H9 (cell line): Measurements from ENCODE around the gene SYMPK. TPM values are rescaled to one million over a fixed set of nuclear protein-coding genes. Genes with fewer than 3 reads are reported as not detected.

ENCODE experiments used
- DNase-seq: peaks from one replicate; pipeline ENCODE4 v3.0.0-alpha.2; 2017
- H2AFZ ChIP-seq: one replicate; pipeline ENCODE4 v1.6.1; 2013; ENCODE audit warnings: mild to moderate bottlenecking, low read length, control low read depth, moderate library complexity
- H2AK5ac ChIP-seq: 2 replicates; pipeline ENCODE4 v1.6.1; 2013; ENCODE audit warnings: low read length, control low read depth, mixed read lengths; ENCODE audit not compliant: insufficient read length
- H2BK120ac ChIP-seq: one replicate; pipeline ENCODE4 v1.6.1; 2013; ENCODE audit warnings: low read depth, mild to moderate bottlenecking, low read length, control low read depth, inconsistent platforms; ENCODE audit not compliant: poor library complexity, severe bottlenecking
- H2BK12ac ChIP-seq: 2 replicates; pipeline ENCODE4 v1.6.1; 2013; ENCODE audit warnings: low read length, control low read depth, mixed read lengths, low read depth; ENCODE audit not compliant: insufficient read length
- H2BK15ac ChIP-seq: 2 replicates; pipeline ENCODE4 v1.6.1; 2013; ENCODE audit warnings: low read depth, low read length, control low read depth
- H2BK20ac ChIP-seq: one replicate; pipeline ENCODE4 v1.6.1; 2013; ENCODE audit warnings: low read depth, mild to moderate bottlenecking, low read length, control low read depth, inconsistent platforms; ENCODE audit not compliant: poor library complexity, severe bottlenecking
- H2BK5ac ChIP-seq: 2 replicates; pipeline ENCODE4 v1.6.1; 2013; ENCODE audit warnings: low read length, control low read depth, mixed read lengths; ENCODE audit not compliant: insufficient read length
- H3K14ac ChIP-seq: 2 replicates; pipeline ENCODE4 v1.6.1; 2013; ENCODE audit warnings: low read length, control low read depth; ENCODE audit not compliant: insufficient read depth
- H3K18ac ChIP-seq: 2 replicates; pipeline ENCODE4 v1.6.1; 2013; ENCODE audit warnings: low read depth, mild to moderate bottlenecking, mixed read lengths, low read length, control low read depth; ENCODE audit not compliant: insufficient read length
- H3K23ac ChIP-seq: 2 replicates; pipeline ENCODE4 v1.6.1; 2013; ENCODE audit warnings: low read length, control low read depth, mixed read lengths, low read depth; ENCODE audit not compliant: insufficient read length
- H3K23me2 ChIP-seq: 2 replicates; pipeline ENCODE4 v1.6.1; 2013; ENCODE audit warnings: low read depth, mild to moderate bottlenecking, mixed read lengths, low read length, control low read depth; ENCODE audit not compliant: insufficient read length, poor library complexity, severe bottlenecking
- H3K27ac ChIP-seq: 2 replicates; pipeline ENCODE4 v1.5.1; 2013; ENCODE audit warnings: low read length, control low read depth, mixed read lengths, low read depth; ENCODE audit not compliant: insufficient read length
- H3K27me3 ChIP-seq: 2 replicates; pipeline ENCODE4 v1.6.1; 2013; ENCODE audit warnings: low read length, control low read depth, inconsistent platforms; ENCODE audit not compliant: insufficient read depth
- H3K4ac ChIP-seq: 2 replicates; pipeline ENCODE4 v1.6.1; 2013; ENCODE audit warnings: low read depth, mild to moderate bottlenecking, control low read depth, inconsistent platforms, low read length, moderate library complexity
- H3K4me1 ChIP-seq: 2 replicates; pipeline ENCODE4 v1.6.1; 2013; ENCODE audit warnings: low read length, control low read depth, inconsistent platforms; ENCODE audit not compliant: insufficient read depth
- H3K4me2 ChIP-seq: 2 replicates; pipeline ENCODE4 v1.6.1; 2013; ENCODE audit warnings: low read length, control low read depth, mixed read lengths; ENCODE audit not compliant: insufficient read length, insufficient read depth
- H3K56ac ChIP-seq: 2 replicates; pipeline ENCODE4 v1.6.1; 2013; ENCODE audit warnings: low read depth, mild to moderate bottlenecking, mixed read lengths, low read length, control low read depth; ENCODE audit not compliant: insufficient read length
- H3K79me1 ChIP-seq: 2 replicates; pipeline ENCODE4 v1.6.1; 2013; ENCODE audit warnings: low read depth, mild to moderate bottlenecking, moderate library complexity, low read length, control low read depth, inconsistent platforms; ENCODE audit not compliant: insufficient read depth, poor library complexity, severe bottlenecking
- H3K79me2 ChIP-seq: 2 replicates; pipeline ENCODE4 v1.6.1; 2013; ENCODE audit warnings: low read length, control low read depth, inconsistent platforms; ENCODE audit not compliant: insufficient read depth
- H3K9ac ChIP-seq: 2 replicates; pipeline ENCODE4 v1.6.1; 2013; ENCODE audit warnings: low read length, control low read depth, mixed read lengths; ENCODE audit not compliant: insufficient read length; ENCODE audit errors: extremely low read depth
- H3K9me3 ChIP-seq: one replicate; pipeline ENCODE4 v1.6.1; 2013; ENCODE audit warnings: low read depth, low read length, inconsistent platforms; ENCODE audit not compliant: control insufficient read depth
- H3T11ph ChIP-seq: one replicate; pipeline ENCODE4 v1.6.1; 2013; ENCODE audit warnings: mild to moderate bottlenecking, low read length, control low read depth, inconsistent platforms
- H4K20me1 ChIP-seq: one replicate; pipeline ENCODE4 v1.6.1; 2013; ENCODE audit not compliant: control insufficient read depth, insufficient read length, insufficient read depth
- H4K5ac ChIP-seq: 2 replicates; pipeline ENCODE4 v1.6.1; 2013; ENCODE audit warnings: low read depth, mild to moderate bottlenecking, mixed read lengths, low read length, control low read depth; ENCODE audit not compliant: insufficient read length
- H4K8ac ChIP-seq: replicated peaks from 2 replicates; pipeline ENCODE4 v1.6.1; 2013; ENCODE audit warnings: low read length, control low read depth, mixed read lengths, low read depth; ENCODE audit not compliant: insufficient read length
- H4K91ac ChIP-seq: 2 replicates; pipeline ENCODE4 v1.6.1; 2013; ENCODE audit warnings: low read depth, mild to moderate bottlenecking, moderate library complexity, mixed read lengths, low read length, control low read depth; ENCODE audit not compliant: insufficient read length
- H3K27ac Mint-ChIP-seq, 3 experiments: 2 replicates in 2 of 3; 3 replicates in 1 of 3; pipeline ENCODE4 v1.8.0; 2020 to 2021; ENCODE audit warnings: mixed read lengths in 3 of 3, mild to moderate bottlenecking in 1 of 3, moderate library complexity in 1 of 3
- H3K27me3 Mint-ChIP-seq: 2 replicates; pipeline ENCODE4 v1.8.0; 2021; ENCODE audit warnings: low read depth, mild to moderate bottlenecking, moderate library complexity, mixed read lengths
- H3K36me3 Mint-ChIP-seq, 3 experiments: 2 replicates in 2 of 3; 3 replicates in 1 of 3; pipeline ENCODE4 v1.8.0; 2020 to 2021; ENCODE audit warnings: low read depth in 3 of 3, mixed read lengths in 3 of 3; ENCODE audit not compliant: insufficient read depth in 1 of 3
- H3K4me1 Mint-ChIP-seq, 2 experiments: 2 replicates each; pipeline ENCODE4 v1.8.0; 2020; ENCODE audit warnings: mixed read lengths in 2 of 2
- H3K4me3 Mint-ChIP-seq, 2 experiments: 2 replicates in 1 of 2; 3 replicates in 1 of 2; pipeline ENCODE4 v1.8.0; 2020 to 2021; ENCODE audit warnings: mild to moderate bottlenecking in 2 of 2, mixed read lengths in 2 of 2, moderate library complexity in 1 of 2
- H3K9me3 Mint-ChIP-seq, 2 experiments: 2 replicates in 1 of 2; 3 replicates in 1 of 2; pipeline ENCODE4 v1.8.0; 2020; ENCODE audit warnings: mild to moderate bottlenecking in 2 of 2, mixed read lengths in 2 of 2, moderate library complexity in 1 of 2
- WGBS: extraction: QIAGEN DNeasy Blood & Tissue Kit; methylation state at CpG from one replicate; pipeline ENCODE4 v1.1.7; 2013; ENCODE audit warnings: missing lambda C conversion rate, low lambda C conversion rate, mixed read lengths; ENCODE audit not compliant: insufficient read length; ENCODE audit errors: extremely low coverage; 5-methylcytosine and 5-hydroxymethylcytosine counted together
- total RNA-seq: library from RNA; stranded (reverse); gene quantifications from 2 replicates; pipeline ENCODE4 v1.2.1, GENCODE V29; 2021
- TF ChIP-seq, protein P1 (sequence below): fragments of 200-600 bp; sonication (generic); conservative IDR thresholded peaks from 3 replicates; pipeline ENCODE4 v1.8.0; 2021; ENCODE audit warnings: antibody characterized with exemption, mild to moderate bottlenecking

The SYMPK gene
- total RNA-seq, 1 experiment from 2014 or later, result 104 TPM

GRCh38 chr19:45852145-45852750 lies 10.7 kb downstream of the SYMPK start:
- no peaks in the 10 kb centered on the region for H4K20me1 ChIP-seq
- no peaks in the 10 kb centered on the region for H3K23me2 ChIP-seq
- H3K18ac ChIP-seq, result no peak overlapping the region
- H4K91ac ChIP-seq, result no peak overlapping the region
- Mint-ChIP-seq H3K27me3 (no peaks in the 10 kb centered on the region), H3K9me3 (no peaks in the 10 kb centered on the region), H3K4me3 (no peak overlapping the region), H3K4me1 (no peaks in the 10 kb centered on the region), H3K27ac (no peak overlapping the region), H3K36me3 (peaks cover 43 to 80% (median 67%) of the 10 kb centered on the region in 3 experiments)
- no peak overlapping the region for H3K27ac ChIP-seq
- H3K23ac ChIP-seq, result no peak overlapping the region
- H3K9me3 ChIP-seq, result no peaks in the 10 kb centered on the region
- no peak for DNase-seq
- WGBS, result no CpG with 5 or more reads among the region's 10 CpGs
- TF ChIP-seq, protein P1, sequence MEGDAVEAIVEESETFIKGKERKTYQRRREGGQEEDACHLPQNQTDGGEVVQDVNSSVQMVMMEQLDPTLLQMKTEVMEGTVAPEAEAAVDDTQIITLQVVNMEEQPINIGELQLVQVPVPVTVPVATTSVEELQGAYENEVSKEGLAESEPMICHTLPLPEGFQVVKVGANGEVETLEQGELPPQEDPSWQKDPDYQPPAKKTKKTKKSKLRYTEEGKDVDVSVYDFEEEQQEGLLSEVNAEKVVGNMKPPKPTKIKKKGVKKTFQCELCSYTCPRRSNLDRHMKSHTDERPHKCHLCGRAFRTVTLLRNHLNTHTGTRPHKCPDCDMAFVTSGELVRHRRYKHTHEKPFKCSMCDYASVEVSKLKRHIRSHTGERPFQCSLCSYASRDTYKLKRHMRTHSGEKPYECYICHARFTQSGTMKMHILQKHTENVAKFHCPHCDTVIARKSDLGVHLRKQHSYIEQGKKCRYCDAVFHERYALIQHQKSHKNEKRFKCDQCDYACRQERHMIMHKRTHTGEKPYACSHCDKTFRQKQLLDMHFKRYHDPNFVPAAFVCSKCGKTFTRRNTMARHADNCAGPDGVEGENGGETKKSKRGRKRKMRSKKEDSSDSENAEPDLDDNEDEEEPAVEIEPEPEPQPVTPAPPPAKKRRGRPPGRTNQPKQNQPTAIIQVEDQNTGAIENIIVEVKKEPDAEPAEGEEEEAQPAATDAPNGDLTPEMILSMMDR, result no peak
- H4K5ac ChIP-seq, result no peak overlapping the region
- no peak overlapping the region for H2BK15ac ChIP-seq
- H2BK5ac ChIP-seq, result no peak overlapping the region
- no peak overlapping the region for H3K4ac ChIP-seq
- no peak overlapping the region for H2BK120ac ChIP-seq
- no peak overlapping the region for H3K14ac ChIP-seq
- peaks cover 3% of the 10 kb centered on the region; the same call in 1 of the 2 replicates for H3K79me2 ChIP-seq
- no peaks in the 10 kb centered on the region for H3K4me1 ChIP-seq
- no peak overlapping the region for H2AK5ac ChIP-seq
- no peaks in the 10 kb centered on the region for H3K79me1 ChIP-seq
- H2BK12ac ChIP-seq, result no peak overlapping the region
- no peak overlapping the region for H3T11ph ChIP-seq
- H3K9ac ChIP-seq, result no peak overlapping the region
- no peak overlapping the region for H2BK20ac ChIP-seq
- H2AFZ ChIP-seq, result no peak overlapping the region
- H3K4me2 ChIP-seq, result no peak overlapping the region
- H3K56ac ChIP-seq, result no peak overlapping the region
- no peak overlapping the region for H4K8ac ChIP-seq
- no peaks in the 10 kb centered on the region for H3K27me3 ChIP-seq
